HG03439 (cell line): ENCODE measurements around the gene GPR137.
A peak's percentile ranks its signal among the peaks of the same experiment; 100 is the strongest.

Source experiments
- ATAC-seq: cut with Tn5 transposase; IDR thresholded peaks from one replicate; pipeline ENCODE4 v1.9.1; 2021; ENCODE audit warnings: mild to moderate bottlenecking, moderate library complexity; ENCODE audit not compliant: unreplicated experiment

GPR137 gene

DNA sequence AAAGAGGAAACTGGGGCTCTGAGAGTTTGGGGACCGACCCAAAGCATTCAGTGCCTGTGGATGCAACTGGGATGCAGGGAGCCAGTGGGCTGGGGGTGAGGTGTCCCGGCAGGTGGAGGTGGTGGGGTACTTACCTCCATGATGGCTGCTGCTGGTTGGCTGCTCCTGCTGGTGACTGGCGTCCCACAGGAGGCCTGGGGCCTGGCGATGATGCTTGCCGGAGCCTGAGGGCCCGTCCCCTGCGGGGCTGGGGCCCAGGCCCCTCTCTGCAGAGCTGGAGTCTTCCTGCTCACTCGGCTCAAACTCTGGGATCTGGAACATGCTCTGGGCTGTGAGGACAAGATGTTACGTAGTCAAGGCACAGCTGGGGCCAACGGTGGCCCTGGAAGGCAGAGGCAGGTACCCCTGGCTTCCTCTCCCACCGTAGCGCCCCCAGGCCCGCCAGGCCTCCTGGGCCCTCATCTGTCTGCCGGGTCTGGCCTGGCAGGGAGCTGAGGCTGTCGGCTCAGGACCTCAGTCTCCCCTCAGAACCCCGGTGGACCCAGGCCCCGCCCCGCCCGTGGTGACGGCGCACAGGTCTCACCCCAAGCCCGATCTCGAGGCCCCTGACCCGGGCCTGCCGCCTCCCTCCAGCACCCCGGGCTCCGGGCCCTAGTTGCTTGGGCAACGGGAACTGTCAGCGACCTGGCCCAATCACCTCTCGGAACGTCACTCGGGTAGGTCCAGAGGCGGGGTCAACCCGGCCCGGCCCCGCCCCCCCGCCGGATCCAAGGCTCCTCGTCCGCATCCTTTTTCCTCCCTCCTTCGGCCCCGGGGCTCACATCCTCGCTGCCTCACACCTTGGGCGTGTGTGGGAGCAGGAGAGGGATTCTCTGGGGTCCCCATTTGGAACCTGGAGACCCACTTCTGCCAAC lies 1.3 kb upstream of the GPR137 start, which contains the start of gene BAD:
Gene BAD (minus strand): TSS at position 618 of the 914 bp plus-strand sequence. CDS start 297 bp downstream, at position 321.
- ATAC-seq = peak; percentile 60

DNA sequence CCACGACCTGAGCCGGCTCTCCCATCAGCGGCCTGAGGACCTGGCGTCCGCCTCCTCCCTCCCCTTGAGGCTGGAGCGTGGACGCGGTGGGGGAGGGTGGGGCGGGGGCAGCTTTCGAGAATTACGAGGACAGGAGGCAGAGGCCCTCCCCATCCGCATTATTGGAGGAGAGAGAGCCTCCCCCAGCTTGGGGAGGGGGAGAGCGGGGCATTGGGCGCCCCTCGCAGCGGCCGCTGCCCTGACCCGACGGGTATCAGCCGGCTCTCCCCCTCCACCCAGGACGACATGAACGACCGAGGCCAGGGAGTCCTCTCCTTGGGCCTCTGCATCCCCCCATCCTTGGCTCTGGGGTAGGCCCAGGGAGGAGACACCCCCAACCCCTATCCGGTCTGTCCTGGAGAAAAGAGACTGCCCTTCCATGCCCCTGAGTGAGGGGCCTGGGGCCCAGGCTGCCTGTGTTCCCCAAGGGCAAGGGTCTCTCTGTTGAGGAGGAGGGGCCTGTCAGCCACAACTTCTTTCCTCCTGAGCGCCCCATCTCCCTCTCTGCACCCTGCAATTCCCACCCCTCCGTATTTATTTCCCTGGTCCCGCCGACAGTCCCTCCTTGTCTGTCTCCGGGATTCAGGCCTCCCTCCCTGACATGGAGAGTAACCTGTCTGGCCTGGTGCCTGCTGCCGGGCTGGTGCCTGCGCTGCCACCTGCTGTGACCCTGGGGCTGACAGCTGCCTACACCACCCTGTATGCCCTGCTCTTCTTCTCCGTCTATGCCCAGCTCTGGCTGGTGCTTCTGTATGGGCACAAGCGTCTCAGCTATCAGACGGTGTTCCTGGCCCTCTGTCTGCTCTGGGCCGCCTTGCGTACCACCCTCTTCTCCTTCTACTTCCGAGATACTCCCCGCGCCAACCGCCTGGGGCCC lies 495 bp downstream of the GPR137 start:
- no peak for ATAC-seq

DNA sequence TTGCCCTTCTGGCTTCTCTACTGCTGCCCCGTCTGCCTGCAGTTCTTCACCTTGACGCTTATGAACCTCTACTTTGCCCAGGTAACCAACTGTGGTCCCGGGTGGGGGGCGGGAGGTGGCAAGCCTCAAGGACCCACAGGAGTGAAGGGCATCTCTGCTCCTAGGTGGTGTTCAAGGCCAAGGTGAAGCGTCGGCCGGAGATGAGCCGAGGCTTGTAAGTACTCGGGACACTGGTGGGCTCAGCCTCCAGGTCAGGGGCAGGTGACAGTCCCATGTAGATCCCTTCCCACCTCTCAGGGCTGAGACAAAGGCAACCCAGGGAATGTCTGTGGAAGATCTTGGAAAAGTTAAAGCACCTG lies 1.1 kb downstream of the GPR137 start:
- ATAC-seq = no peak

DNA sequence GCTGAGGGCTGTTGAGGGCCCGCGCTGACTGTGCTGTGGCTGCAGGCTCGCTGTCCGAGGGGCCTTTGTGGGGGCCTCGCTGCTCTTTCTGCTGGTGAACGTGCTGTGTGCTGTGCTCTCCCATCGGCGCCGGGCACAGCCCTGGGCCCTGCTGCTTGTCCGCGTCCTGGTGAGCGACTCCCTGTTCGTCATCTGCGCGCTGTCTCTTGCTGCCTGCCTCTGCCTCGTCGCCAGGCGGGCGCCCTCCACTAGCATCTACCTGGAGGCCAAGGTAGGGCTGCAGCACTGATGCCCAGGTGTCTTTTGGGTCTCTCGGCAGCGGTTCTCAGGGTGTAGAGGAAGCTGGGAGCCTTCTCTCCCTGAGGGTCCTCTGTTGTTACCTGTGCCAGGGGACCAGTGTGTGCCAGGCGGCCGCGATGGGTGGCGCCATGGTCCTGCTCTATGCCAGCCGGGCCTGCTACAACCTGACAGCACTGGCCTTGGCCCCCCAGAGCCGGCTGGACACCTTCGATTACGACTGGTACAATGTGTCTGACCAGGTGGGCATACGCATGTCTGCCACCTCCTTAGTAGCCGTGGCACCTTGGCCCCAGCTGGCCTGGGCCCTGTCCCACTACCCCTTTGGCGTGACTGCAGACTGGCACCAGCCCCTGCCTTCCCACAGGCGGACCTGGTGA lies 2.2 kb downstream of the GPR137 start:
- no peak for ATAC-seq

DNA sequence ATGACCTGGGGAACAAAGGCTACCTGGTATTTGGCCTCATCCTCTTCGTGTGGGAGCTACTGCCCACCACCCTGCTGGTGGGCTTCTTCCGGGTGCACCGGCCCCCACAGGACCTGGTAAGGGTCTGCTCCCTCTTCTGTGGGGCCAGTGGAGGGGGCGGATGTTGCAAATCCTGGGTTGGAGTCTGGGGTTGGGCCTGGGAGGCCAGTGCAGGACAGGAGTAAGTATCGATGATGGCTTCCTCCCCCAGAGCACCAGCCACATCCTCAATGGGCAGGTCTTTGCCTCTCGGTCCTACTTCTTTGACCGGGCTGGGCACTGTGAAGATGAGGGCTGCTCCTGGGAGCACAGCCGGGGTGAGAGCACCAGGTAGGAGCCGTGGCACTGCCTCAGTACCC lies 2.7 kb downstream of the GPR137 start:
- ATAC-seq = no peak

DNA sequence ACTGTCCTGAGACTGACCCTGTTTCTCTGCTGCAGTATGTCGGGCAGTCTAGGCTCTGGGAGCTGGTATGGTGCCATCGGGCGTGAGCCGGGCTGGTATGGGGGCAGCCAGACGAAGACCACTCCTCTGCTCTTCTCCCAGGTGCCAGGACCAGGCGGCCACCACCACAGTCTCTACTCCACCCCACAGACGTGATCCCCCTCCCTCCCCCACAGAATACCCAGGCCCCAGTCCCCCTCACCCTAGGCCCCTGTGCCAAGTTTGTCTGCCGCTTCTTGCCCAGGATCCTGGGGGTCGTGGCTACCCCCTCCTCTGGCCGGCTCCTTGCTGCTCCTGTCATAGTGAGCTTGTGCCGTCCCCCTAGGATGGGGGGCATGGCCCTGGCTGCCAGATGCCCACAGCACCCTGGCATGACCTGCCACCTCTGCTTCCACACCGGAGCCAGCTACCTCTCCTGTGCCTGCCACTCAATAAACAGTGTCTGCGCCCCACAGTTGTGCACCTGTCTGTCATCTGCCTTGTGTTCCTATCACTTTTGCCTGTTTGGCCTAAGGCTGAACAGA lies 3.4 kb downstream of the GPR137 start:
- no peak for ATAC-seq

DNA sequence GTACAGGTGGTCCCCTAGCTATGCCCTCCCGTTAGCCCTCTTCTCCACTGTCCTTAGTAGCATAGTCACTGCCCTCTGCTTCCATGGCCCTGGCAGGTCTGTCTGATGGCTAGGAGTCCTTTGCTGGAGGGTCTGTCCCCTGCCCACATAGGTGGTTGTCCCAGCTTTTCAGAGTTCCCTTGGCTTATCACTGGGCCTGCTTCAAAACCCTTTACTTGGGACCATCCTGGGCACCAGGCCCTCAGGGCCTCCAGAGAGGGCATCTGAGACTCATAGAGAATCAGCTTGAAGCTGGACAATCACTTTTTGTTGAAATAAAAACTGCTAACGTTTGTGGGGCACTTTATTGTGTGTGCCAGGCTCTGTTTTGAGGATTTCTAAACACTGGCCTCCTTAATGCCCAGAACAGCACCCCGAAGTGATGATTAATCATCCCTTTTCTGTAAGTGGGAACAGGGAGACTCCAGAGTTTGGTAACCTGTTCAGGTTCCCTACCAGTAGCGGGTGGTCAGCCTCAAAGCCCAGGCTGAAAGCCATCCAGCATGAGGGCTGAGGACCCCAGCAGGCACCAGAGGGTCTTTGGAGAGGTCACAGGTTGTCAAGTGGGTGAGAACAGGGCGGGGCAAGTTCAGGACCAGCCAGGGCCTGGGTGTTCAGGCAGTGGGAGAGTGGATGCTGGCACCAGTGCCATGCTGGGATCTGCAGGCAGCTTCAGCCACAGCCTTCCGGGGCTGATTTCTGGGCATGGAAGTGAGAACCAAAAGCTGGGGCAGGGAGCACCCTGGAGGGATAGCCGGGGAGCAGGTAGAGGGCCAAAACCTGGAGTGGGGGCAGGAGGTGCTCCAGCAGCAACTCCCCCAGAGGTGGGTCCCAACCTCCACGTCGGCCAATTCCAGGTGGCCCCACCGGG lies 5.0 kb downstream of the GPR137 start:
- no peak for ATAC-seq

DNA sequence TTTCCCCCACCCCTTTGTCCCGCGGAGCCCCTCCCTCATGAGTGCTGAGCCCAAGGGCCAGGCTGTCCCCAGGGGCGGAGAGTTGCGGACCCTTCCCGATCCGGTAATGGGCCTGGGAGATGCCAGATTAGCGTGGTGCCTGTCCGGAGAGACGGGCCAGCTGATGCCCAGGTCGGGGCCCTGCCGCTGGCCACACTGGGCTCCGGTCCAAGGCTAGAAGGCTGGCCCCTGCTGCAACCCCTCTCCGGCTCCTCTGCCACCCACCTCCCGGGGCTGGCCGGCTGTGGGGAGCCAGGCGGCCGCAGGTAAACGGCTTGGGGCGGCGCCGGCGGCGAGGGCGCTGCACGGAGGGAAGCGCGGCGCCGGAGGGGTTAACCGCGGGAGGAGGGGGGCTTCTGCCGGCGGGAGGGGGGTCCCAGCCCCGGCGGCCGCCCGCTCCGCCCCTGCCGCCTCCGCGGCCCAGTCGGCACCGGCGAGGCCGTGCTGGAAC lies 5.7 kb downstream of the GPR137 start, which contains the start of gene KCNK4:
Gene KCNK4 (plus strand): TSS at position 41 of the 490 bp plus-strand sequence. CDS start 1,717 bp downstream, outside the sequence.
- no peak for ATAC-seq

DNA sequence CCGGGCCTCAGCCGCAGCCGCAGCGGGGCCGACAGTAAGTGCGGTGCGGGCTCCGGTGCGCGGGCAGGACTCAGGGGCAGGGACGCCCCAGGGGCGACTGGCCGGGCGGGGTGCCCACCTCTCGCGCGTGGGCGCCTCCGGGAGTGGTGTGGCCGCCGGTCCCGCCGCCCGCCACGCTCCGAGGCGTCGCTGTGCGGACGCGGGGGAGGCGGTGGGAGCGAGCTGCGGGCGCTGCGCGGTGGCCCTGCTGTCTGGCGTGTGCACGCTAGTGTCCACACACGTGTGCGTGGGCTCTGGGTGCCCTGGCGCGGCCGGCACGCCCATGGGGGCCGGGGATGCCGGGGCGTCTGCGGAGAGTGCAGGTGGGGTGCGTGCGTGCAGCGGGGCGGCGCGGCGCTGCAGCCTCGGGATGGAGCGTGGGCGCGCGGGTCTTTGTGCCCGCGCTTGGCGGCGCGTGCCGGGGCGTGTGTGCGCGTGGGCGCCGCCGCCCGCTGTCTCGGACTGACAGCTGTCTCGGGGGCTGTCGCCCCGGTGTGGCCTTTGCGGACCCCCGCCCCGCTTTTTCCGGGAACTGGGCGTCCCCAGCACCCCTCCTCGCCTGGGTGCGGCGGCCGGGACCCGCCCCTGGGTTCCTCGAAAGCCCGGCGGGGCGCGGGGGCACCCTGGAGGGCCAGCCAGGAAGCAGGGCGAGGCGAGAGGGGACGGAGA lies 6.3 kb downstream of the GPR137 start:
- ATAC-seq = no peak

DNA sequence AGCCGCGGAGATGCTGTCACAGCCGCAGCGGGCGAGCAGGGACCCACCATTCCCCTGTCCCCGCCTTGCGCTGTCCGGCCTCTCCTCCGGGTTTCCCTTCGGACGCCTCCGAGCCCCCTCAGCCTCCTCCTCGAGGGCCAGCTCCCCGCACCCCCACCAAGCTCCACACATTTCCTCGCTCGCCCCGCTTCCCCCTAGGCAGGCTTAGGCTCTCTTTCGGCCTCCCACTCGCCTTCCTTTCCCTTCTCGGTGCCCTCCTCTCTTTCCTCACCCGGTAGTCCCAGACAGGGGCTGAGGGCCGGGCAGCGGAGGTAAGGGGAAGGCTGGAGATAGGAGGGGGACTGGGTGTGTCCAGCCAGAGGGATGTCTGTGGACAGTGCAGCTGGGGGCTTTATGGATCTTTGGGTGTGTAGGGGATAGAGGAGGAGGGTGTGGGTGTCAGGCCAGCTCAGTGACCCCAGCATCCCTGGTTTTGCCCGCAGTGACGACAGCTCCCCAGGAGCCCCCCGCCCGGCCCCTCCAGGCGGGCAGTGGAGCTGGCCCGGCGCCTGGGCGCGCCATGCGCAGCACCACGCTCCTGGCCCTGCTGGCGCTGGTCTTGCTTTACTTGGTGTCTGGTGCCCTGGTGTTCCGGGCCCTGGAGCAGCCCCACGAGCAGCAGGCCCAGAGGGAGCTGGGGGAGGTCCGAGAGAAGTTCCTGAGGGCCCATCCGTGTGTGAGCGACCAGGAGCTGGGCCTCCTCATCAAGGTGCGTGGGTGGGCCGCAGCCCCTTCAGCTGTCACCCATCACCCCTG lies 7.0 kb downstream of the GPR137 start:
- ATAC-seq = no peak

DNA sequence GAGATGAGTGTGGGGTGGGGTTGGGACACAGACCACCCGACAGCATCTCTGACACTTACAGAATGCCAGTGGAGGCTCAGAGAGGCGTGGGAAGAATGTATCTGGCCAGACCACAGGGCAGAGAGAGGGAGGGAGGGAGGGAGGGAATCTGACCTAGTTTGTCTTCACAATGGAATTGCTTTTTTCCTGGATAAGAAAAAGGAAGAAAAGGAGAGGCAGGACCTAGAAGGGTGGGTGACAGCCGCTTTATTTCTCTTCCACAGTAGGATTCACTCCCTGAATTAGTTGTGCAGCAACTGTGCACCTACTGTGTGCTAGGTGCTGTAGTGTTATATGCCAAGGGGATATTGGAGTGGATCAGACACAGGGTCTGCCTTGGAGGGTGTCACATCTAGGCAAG lies 9.1 kb downstream of the GPR137 start:
- no peak for ATAC-seq

DNA sequence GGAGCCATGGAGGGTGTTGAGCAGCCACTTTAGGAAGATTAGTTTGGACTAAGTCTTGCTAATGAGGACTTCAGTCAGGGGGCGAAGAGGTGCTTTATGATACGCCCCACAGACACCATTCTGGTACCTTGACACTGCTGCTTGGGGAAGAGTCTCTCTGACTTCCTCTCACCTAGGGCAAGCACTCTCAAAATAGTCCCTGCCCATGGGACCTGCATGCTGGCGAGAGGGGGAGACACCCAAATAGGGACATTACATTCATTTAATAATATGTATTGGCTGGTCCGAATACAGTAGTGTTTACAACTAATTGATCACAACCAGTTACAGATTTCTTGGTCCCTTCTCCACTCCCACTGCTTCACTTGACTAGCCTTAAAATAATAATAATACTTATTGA lies 10.1 kb downstream of the GPR137 start:
- no peak for ATAC-seq

DNA sequence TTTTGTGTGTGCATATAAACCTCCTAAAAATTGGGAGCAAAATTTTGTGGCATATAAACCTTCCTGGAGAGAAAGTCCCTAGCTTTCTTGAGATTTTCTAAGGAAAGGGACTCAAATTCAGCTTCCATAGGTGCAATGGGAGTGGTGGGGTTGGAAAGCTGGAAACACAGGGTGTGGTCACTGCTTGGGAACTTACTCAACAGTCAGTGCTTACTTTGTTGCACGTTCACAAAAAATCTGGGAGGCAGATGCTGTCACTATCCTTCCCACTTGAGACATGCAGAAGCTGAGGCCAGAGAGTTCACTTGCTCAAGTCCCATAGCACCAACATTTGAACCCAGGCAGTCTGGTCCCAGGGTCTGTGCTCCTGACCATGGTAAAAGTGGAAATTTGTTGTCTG lies 10.6 kb downstream of the GPR137 start:
- ATAC-seq = no peak

DNA sequence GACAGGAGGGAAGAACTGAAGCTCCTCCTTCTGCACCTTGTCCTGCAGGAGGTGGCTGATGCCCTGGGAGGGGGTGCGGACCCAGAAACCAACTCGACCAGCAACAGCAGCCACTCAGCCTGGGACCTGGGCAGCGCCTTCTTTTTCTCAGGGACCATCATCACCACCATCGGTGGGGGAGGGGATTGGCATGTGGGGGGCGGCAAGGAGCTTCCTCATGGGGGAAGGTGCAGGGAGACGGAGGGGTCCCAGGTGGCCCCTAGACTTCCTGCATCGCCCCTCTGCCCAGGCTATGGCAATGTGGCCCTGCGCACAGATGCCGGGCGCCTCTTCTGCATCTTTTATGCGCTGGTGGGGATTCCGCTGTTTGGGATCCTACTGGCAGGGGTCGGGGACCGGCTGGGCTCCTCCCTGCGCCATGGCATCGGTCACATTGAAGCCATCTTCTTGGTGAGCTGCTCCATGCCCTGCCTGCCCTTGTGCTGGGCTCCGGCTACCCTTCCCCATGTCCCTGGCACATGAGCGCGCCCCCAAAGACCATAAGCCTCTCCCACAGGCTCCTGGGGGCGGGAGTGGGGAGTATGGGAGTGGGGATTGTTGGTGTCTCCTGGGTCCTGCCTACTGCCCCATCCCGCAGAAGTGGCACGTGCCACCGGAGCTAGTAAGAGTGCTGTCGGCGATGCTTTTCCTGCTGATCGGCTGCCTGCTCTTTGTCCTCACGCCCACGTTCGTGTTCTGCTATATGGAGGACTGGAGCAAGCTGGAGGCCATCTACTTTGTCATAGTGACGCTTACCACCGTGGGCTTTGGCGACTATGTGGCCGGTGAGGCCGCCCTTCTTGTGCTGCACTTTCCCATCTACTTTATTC lies 11.4 kb downstream of the GPR137 start:
- ATAC-seq = no peak

DNA sequence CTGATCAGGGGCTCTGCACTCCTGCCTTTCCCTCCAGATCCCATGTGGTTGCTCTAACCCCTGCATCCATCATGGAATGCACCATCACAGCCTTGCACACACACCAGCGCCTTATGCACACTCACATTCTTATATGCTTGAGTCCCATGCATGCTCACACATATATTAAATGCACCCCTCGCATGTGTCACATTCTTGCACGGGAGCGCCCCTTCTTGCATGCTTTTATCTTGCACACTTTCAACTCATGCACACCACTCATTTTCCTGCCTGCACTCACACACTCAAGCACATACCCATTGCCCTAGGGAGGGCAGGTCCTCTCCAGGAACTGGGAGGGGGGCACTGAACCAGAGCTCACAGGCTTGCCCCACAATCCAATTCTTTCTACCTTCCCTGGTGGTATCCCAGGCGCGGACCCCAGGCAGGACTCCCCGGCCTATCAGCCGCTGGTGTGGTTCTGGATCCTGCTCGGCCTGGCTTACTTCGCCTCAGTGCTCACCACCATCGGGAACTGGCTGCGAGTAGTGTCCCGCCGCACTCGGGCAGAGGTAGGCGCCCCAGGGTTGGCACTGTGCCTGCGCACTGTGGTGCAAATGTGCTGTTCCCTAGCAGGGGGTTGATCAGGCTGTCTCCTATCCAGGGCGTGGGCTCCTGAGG lies 12.2 kb downstream of the GPR137 start:
- ATAC-seq = no peak

DNA sequence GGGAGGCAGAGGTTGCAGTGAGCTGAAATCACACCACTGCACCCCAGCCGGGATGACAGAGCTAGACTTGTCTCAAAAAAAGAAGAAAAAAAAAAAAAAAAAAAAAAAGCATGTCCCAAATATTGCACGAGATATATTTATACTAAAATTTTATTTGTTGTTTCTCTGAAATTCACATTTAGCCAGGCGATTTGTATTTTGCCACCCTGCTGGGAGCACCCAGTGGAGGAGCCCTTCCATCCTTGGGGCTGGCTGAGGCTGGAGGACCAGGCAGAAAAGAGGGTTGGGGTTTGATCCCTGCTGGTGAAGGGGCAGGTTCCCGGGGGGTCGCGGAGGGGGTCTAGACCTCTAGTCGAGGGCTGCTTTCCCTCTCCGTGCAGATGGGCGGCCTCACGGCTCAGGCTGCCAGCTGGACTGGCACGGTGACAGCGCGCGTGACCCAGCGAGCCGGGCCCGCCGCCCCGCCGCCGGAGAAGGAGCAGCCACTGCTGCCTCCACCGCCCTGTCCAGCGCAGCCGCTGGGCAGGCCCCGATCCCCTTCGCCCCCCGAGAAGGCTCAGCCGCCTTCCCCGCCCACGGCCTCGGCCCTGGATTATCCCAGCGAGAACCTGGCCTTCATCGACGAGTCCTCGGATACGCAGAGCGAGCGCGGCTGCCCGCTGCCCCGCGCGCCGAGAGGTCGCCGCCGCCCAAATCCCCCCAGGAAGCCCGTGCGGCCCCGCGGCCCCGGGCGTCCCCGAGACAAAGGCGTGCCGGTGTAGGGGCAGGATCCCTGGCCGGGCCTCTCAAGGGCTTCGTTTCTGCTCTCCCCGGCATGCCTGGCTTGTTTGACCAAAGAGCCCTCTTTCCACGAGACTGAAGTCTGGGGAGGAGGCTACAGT lies 13.6 kb downstream of the GPR137 start:
- ATAC-seq = no peak
